K562 (cell line): ENCODE measurements around the gene APOM. TPM values are rescaled to one million over a fixed set of nuclear protein-coding genes. Genes with fewer than 3 reads are reported as not detected.

Experiments used
- BRF2 ChIP-seq: IDR thresholded peaks from 3 replicates; pipeline ENCODE4 v1.6.1; 2011; ENCODE audit warnings: borderline replicate concordance, mild to moderate bottlenecking; ENCODE audit not compliant: insufficient read length, insufficient read depth
- ERF ChIP-seq: fragments of 450-650 bp; formaldehyde crosslinking; IDR thresholded peaks from 2 replicates; pipeline ENCODE4 v1.4.0; 2020; ENCODE audit warnings: mild to moderate bottlenecking, mixed read lengths
- ETV1 ChIP-seq: fragments of 450-650 bp; conservative IDR thresholded peaks from 2 replicates; pipeline ENCODE4 v1.6.1; 2016; ENCODE audit warnings: missing genetic modification characterization, control low read depth, low read depth, missing compliant biosample characterization
- ETV6 ChIP-seq, 3 experiments: fragments of 150-350 bp in 1 of 3; sonication (generic) in 1 of 3; formaldehyde crosslinking in 1 of 3; IDR thresholded peaks; 2 replicates each; pipeline versions ENCODE4 v1.6.1 to v1.8.0; 2014 to 2022; ENCODE audit warnings: borderline replicate concordance in 2 of 3, low read depth in 2 of 3, antibody characterized with exemption in 1 of 3, low read length in 1 of 3, mild to moderate bottlenecking in 1 of 3, missing genetic modification reagents in 1 of 3
- GMEB1 ChIP-seq: fragments of 250-450 bp; sonication (Bioruptor Pico); IDR thresholded peaks from 2 replicates; pipeline ENCODE4 v1.4.0; 2020; ENCODE audit warnings: mild to moderate bottlenecking
- HMGXB4 ChIP-seq: sonication (generic); formaldehyde crosslinking; IDR thresholded peaks from 2 replicates; pipeline ENCODE4 v1.8.1; 2023; ENCODE audit warnings: mild to moderate bottlenecking, missing genetic modification reagents
- HNRNPLL ChIP-seq: fragments of 200-400 bp; formaldehyde crosslinking; IDR thresholded peaks from 2 replicates; pipeline ENCODE4 v1.6.1; 2017; ENCODE audit warnings: low read length, low read depth, mild to moderate bottlenecking; ENCODE audit not compliant: poor library complexity, severe bottlenecking
- NFE2 ChIP-seq: IDR thresholded peaks from 2 replicates; pipeline ENCODE4 v1.6.1; 2014; ENCODE audit warnings: antibody characterized with exemption, low read depth
- NFIC ChIP-seq: fragments of 450-650 bp; IDR thresholded peaks from 2 replicates; pipeline ENCODE4 v1.6.1; 2017; ENCODE audit warnings: mild to moderate bottlenecking, inconsistent platforms
- PATZ1 ChIP-seq: fragments of 250-450 bp; sonication (Bioruptor Pico); IDR thresholded peaks from 2 replicates; pipeline ENCODE4 v1.5.0; 2020; ENCODE audit warnings: mild to moderate bottlenecking, borderline replicate concordance
- PTBP1 ChIP-seq: fragments of 200-400 bp; formaldehyde crosslinking; IDR thresholded peaks from 2 replicates; pipeline ENCODE4 v1.6.1; 2017; ENCODE audit warnings: low read depth, low read length
- RAD21 ChIP-seq, 2 experiments: fragments of 250-450 bp in 1 of 2; fragments of 450-650 bp in 1 of 2; sonication (Bioruptor Pico) in 1 of 2; formaldehyde crosslinking in 1 of 2; IDR thresholded peaks in 1 of 2; conservative IDR thresholded peaks in 1 of 2; 2 replicates each; pipeline versions ENCODE4 v1.4.0 to v1.8.0; 2020 to 2022; ENCODE audit warnings: mild to moderate bottlenecking in 2 of 2, moderate library complexity in 1 of 2
- RBM25 ChIP-seq: fragments of 200-400 bp; formaldehyde crosslinking; IDR thresholded peaks from 2 replicates; pipeline ENCODE4 v1.6.1; 2018; ENCODE audit warnings: low read length, low read depth, moderate library complexity; ENCODE audit not compliant: severe bottlenecking
- RCOR1 ChIP-seq, 2 experiments: IDR thresholded peaks; 2 replicates each; pipeline ENCODE4 v1.6.1; 2012; ENCODE audit warnings: low read depth in 2 of 2, low read length in 2 of 2, borderline replicate concordance in 1 of 2, improper control_type of control experiment in 1 of 2
- TAF1 ChIP-seq: IDR thresholded peaks from 2 replicates; pipeline ENCODE4 v1.6.1; 2011; ENCODE audit warnings: mild to moderate bottlenecking, low read length, moderate library complexity; ENCODE audit not compliant: insufficient read depth, control insufficient read depth, severe bottlenecking; ENCODE audit errors: extremely low read depth
- TEAD4 ChIP-seq, 2 experiments: sonication (generic) in 1 of 2; formaldehyde crosslinking in 1 of 2; IDR thresholded peaks; 2 replicates each; pipeline versions ENCODE4 v1.6.1 to v1.8.0; 2012 to 2022; ENCODE audit warnings: borderline replicate concordance in 1 of 2, inconsistent platforms in 1 of 2, low read length in 1 of 2, mild to moderate bottlenecking in 1 of 2, missing genetic modification reagents in 1 of 2
- ZFPM2 ChIP-seq: fragments of 250-450 bp; sonication (Bioruptor Pico); IDR thresholded peaks from 2 replicates; pipeline ENCODE4 v1.5.1; 2022; ENCODE audit warnings: mild to moderate bottlenecking
- polyA plus RNA-seq, 8 experiments: library from polyadenylated mRNA; depleted of rRNA in 4 of 8; stranded (reverse) in 5 of 8; unstranded in 3 of 8; fragments of >200 nt; fragmentation: Nextera tagmentation in 2 of 8; fragmentation: Illumina TruSeq in 1 of 8; extraction: Ambion mirVana in 2 of 8; extraction: Trizol in 1 of 8; gene quantifications; 2 replicates each; pipeline versions ENCODE4 v1.2.1 to v1.2.3, GENCODE V29; 2011 to 2014; ENCODE audit warnings: inconsistent platforms in 1 of 8, missing spikeins in 1 of 8
- total RNA-seq, 7 experiments: library from RNA; depleted of rRNA in 6 of 7; stranded (reverse); fragments of >200 nt in 6 of 7; fragmentation: Illumina TruSeq in 2 of 7; extraction: Trizol in 2 of 7; gene quantifications; 2 replicates each; pipeline versions ENCODE4 v1.2.1 to v1.2.3, GENCODE V29; 2011 to 2021; ENCODE audit warnings: low replicate concordance in 1 of 7

Gene APOM
- total and polyA plus RNA-seq, 9 of the 15 experiments (the other 6 are each of a cell fraction or from before 2014, with no cell fraction given): 5.7 to 24.3 (median 10.4) TPM

GRCh38 chr6:31619805-31620585 is 35.7 kb upstream of the APOM start (continued):
- no peak for TF ChIP-seq RBM25
- TF ChIP-seq ZFPM2 (CRISPR knock-in tag): no peak
- TF ChIP-seq TEAD4 (IDR thresholded peaks at IDR 0.05; ENCODE audit: low read length): peak; percentile 75
- no peak for TF ChIP-seq TEAD4 (CRISPR knock-in tag; IDR thresholded peaks at IDR 0.05; ENCODE audit: borderline replicate concordance)
- TF ChIP-seq RAD21 (CRISPR knock-in tag; conservative IDR thresholded peaks at IDR 0.05 in 1 of 2, IDR thresholded peaks at IDR 0.05 in 1 of 2): peak in 1 of 2 experiments; percentile 18; a peak in 1 of 4 replicates
- TF ChIP-seq RCOR1 (IDR thresholded peaks at IDR 0.05; ENCODE audit: borderline replicate concordance in 1 of 2, low read depth in 2 of 2, low read length in 2 of 2): peak; percentile 9 to 43; a peak in 1 of 4 replicates
- no peak for TF ChIP-seq BRF2
- peak; percentile 96 for TF ChIP-seq ERF
- peak; percentile 87 for TF ChIP-seq GMEB1 (CRISPR knock-in tag)
- TF ChIP-seq PATZ1 (CRISPR knock-in tag): no peak
- no peak for TF ChIP-seq ETV6 (IDR thresholded peaks at IDR 0.05; ENCODE audit: borderline replicate concordance in 1 of 2, low read depth in 2 of 2, low read length in 1 of 2)
- no peak for TF ChIP-seq ETV6 (CRISPR knock-in tag; IDR thresholded peaks at IDR 0.05; ENCODE audit: borderline replicate concordance)
- 0 out of 2 replicates have a peak, but pooled peaks have one; percentile 32 for TF ChIP-seq HMGXB4 (CRISPR knock-in tag)
- TF ChIP-seq TAF1: peak; percentile 72
- no peak; the same call in 1 of the 2 replicates for TF ChIP-seq ETV1 (tag)
- peak; percentile 35 for TF ChIP-seq NFE2
- peak; percentile 66 for TF ChIP-seq NFIC
- peak; percentile 98 for TF ChIP-seq HNRNPLL
- no peak for TF ChIP-seq PTBP1
